ENCODE results near the gene SPATA3.

Gene SPATA3

DNA sequence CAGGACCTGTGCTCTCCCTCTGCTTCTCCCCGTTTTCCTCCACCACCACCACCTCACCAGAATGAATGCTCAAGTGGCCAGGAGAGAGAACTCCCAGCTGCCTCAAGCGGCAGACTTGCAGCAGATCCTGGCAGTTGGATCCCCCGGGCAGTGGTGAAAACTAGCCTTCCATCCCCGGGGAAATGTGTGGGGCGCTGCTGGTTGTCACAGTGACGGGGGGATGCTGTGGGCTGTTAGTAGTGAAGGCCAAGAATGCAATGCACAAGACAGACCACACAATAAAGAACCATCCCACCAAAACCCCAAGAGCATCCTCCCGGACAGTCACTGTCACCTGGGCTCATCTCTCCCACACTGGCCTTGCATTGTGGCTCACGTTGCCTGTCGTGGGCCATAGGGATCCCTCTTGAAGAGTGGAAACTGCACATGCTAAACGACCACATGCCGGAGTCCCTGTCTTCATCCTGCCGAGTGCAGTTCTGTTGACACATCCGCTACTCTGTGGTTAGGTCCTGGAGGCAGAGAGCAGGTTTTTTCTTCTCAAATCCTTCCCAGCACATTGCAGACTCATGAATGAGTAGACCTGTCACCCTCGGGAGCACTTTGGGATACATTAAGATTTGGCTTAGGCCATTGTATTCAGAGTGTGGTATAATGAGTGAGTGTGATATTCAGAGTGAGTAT lies 13.5 kb downstream of the SPATA3 start:
- Histone ChIP-seq H3K9me3 (ENCODE audit: insufficient read depth, low read depth, low read length) (peaks cover 8% of the 10 kb centered on the region), H3K27ac (ENCODE audit: low read depth, low read length) (peak overlapping the region; percentile 89), H3K4ac (ENCODE audit: low read depth, low read length) (no peak overlapping the region), H3K18ac (ENCODE audit: low read length) (no peak overlapping the region), H3K79me1 (ENCODE audit: low read length) (peaks cover 21% of the 10 kb centered on the region), H3K36me3 (ENCODE audit: control insufficient read depth in 1 of 2, insufficient read depth in 2 of 2, low read length in 2 of 2) (no peaks in the 10 kb centered on the region), H2BK12ac (ENCODE audit: low read length) (peak overlapping the region; percentile 20), H3K4me2 (ENCODE audit: low read length) (no peak overlapping the region), H3K27me3 (ENCODE audit: insufficient read depth, low read length) (no peaks in the 10 kb centered on the region), H3K23ac (ENCODE audit: low read length) (no peak overlapping the region), H2AFZ (ENCODE audit: insufficient read depth, low read length, poor library complexity) (no peak overlapping the region), H3K14ac (ENCODE audit: low read length) (peak overlapping the region; percentile 47), H2AK5ac (ENCODE audit: low read length) (no peak overlapping the region), H4K8ac (ENCODE audit: low read depth, low read length) (no peak overlapping the region), H3K4me3 (ENCODE audit: low read depth, low read length) (no peak overlapping the region), H4K91ac (ENCODE audit: low read depth, low read length) (peak overlapping the region; percentile 56), H3K4me1 (ENCODE audit: control insufficient read depth in 1 of 2, insufficient read depth in 2 of 2, low read length in 2 of 2) (peaks cover 13 to 32% of the 10 kb centered on the region in 2 experiments), H3K9ac (ENCODE audit: low read length) (no peak overlapping the region), H4K12ac (ENCODE audit: low read depth, low read length) (no peak overlapping the region), H3K79me2 (ENCODE audit: control insufficient read depth, insufficient read depth, low read length, poor library complexity) (peaks cover 3% of the 10 kb centered on the region), H2BK5ac (ENCODE audit: low read depth, low read length, poor library complexity) (peak overlapping the region; percentile 11), H2BK120ac (ENCODE audit: insufficient read depth, low read length, poor library complexity) (peak overlapping the region; percentile 4)
- peak; percentile 29 to 39 for DNase-seq
- no CpG with 5 or more reads among the region's 14 CpGs for WGBS (ENCODE audit: extremely low coverage, insufficient coverage, insufficient read length)

DNA sequence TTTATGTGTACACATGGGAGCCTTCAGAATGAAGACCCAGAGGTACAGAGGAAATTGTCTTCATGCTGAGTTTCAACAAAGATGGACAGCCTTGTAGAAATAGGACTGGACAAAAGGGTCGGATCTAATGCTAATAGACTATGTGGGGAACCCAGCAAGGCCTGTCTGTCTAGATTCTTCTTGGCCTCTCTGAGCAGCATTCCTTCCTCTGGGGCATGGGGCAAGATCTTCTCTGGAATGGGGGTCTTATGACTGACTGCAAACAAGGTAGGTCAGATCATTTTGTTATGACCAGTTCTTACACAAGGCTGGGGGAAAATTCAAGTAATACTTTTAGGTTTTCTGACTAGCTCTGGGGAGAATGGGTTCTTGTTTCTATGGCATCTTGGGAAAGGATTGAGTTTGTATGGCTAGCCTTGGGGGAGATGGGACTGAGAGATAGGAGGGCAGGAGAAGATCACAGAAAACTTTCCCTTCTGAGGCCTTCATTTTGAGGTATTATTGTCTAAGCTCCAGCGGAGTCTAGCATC lies 14.3 kb downstream of the SPATA3 start:
- WGBS (ENCODE audit: extremely low coverage, insufficient coverage, insufficient read length): no CpG with 5 or more reads among the region's 2 CpGs
- no peak overlapping the region for H3K4me2 ChIP-seq (ENCODE audit: low read length)
- no peak overlapping the region for H2AK5ac ChIP-seq (ENCODE audit: low read length)
- H4K8ac ChIP-seq (ENCODE audit: low read depth, low read length): no peak overlapping the region
- peak overlapping the region; percentile 49 for H2BK120ac ChIP-seq (ENCODE audit: insufficient read depth, low read length, poor library complexity)
- no peak overlapping the region for H3K14ac ChIP-seq (ENCODE audit: low read length)
- H3K9me3 ChIP-seq (ENCODE audit: insufficient read depth, low read depth, low read length): peaks cover 2% of the 10 kb centered on the region
- H3K18ac ChIP-seq (ENCODE audit: low read length): no peak overlapping the region
- no peak overlapping the region for H4K12ac ChIP-seq (ENCODE audit: low read depth, low read length)
- peaks cover 27% of the 10 kb centered on the region for H3K79me1 ChIP-seq (ENCODE audit: low read length)
- DNase-seq: peak; percentile 95 to 98
- H3K9ac ChIP-seq (ENCODE audit: low read length): no peak overlapping the region
- H2BK5ac ChIP-seq (ENCODE audit: low read depth, low read length, poor library complexity): peak overlapping the region; percentile 82
- peak overlapping the region; percentile 89 for H3K27ac ChIP-seq (ENCODE audit: low read depth, low read length)
- peaks cover 3% of the 10 kb centered on the region for H3K79me2 ChIP-seq (ENCODE audit: control insufficient read depth, insufficient read depth, low read length, poor library complexity)
- H3K27me3 ChIP-seq (ENCODE audit: insufficient read depth, low read length): no peaks in the 10 kb centered on the region
- no peak overlapping the region for H2AFZ ChIP-seq (ENCODE audit: insufficient read depth, low read length, poor library complexity)
- H3K4me1 ChIP-seq (ENCODE audit: control insufficient read depth in 1 of 2, insufficient read depth in 2 of 2, low read length in 2 of 2): peaks cover 13 to 36% of the 10 kb centered on the region in 2 experiments
- H4K91ac ChIP-seq (ENCODE audit: low read depth, low read length): peak overlapping the region; percentile 83
- no peak overlapping the region for H3K4ac ChIP-seq (ENCODE audit: low read depth, low read length)
- no peaks in the 10 kb centered on the region for H3K36me3 ChIP-seq (ENCODE audit: control insufficient read depth in 1 of 2, insufficient read depth in 2 of 2, low read length in 2 of 2)
- no peak overlapping the region for H2BK12ac ChIP-seq (ENCODE audit: low read length)
- H3K23ac ChIP-seq (ENCODE audit: low read length): no peak overlapping the region
- no peak overlapping the region for H3K4me3 ChIP-seq (ENCODE audit: low read depth, low read length)

DNA sequence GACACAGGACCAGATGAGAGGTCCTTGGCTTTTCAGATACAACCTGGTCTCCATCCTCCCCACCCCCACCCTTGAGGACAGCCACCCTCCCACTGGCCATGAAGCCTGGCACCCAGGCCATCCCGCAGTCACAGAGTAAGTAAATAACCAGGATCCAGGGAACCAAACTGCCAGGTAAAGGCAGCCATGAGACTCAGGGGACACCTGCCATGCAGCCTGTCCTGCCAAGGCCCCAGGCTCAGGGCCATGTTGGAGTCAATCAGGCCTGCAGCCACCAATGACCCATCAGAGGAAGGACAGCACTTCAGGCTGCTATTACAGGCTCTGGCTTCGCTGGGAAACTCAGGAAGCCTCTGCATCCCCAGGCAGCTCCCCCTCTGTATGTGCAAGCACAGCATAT lies 15.6 kb downstream of the SPATA3 start:
- Histone ChIP-seq H4K12ac (ENCODE audit: low read depth, low read length) (no peak overlapping the region), H3K23ac (ENCODE audit: low read length) (no peak overlapping the region), H3K4me2 (ENCODE audit: low read length) (no peak overlapping the region), H3K36me3 (ENCODE audit: control insufficient read depth in 1 of 2, insufficient read depth in 2 of 2, low read length in 2 of 2) (no peaks in the 10 kb centered on the region), H4K8ac (ENCODE audit: low read depth, low read length) (peak overlapping the region; percentile 70), H2AK5ac (ENCODE audit: low read length) (peak overlapping the region; percentile 11), H3K9me3 (ENCODE audit: insufficient read depth, low read depth, low read length) (no peaks in the 10 kb centered on the region), H3K79me2 (ENCODE audit: control insufficient read depth, insufficient read depth, low read length, poor library complexity) (peaks cover 5% of the 10 kb centered on the region), H3K18ac (ENCODE audit: low read length) (peak overlapping the region; percentile 67), H2BK5ac (ENCODE audit: low read depth, low read length, poor library complexity) (peak overlapping the region; percentile 18), H2AFZ (ENCODE audit: insufficient read depth, low read length, poor library complexity) (no peak overlapping the region), H2BK120ac (ENCODE audit: insufficient read depth, low read length, poor library complexity) (peak overlapping the region; percentile 74), H3K4me3 (ENCODE audit: low read depth, low read length) (no peak overlapping the region), H3K4ac (ENCODE audit: low read depth, low read length) (peak overlapping the region; percentile 2), H4K91ac (ENCODE audit: low read depth, low read length) (peak overlapping the region; percentile 80), H3K27ac (ENCODE audit: low read depth, low read length) (peak overlapping the region; percentile 53), H3K9ac (ENCODE audit: low read length) (no peak overlapping the region), H3K14ac (ENCODE audit: low read length) (peak overlapping the region; percentile 67), H3K4me1 (ENCODE audit: control insufficient read depth in 1 of 2, insufficient read depth in 2 of 2, low read length in 2 of 2) (peaks cover 17 to 45% of the 10 kb centered on the region in 2 experiments), H3K27me3 (ENCODE audit: insufficient read depth, low read length) (no peaks in the 10 kb centered on the region), H2BK12ac (ENCODE audit: low read length) (peak overlapping the region; percentile 72), H3K79me1 (ENCODE audit: low read length) (peaks cover 32% of the 10 kb centered on the region)
- WGBS (ENCODE audit: extremely low coverage, insufficient coverage, insufficient read length): no CpG with 5 or more reads among the region's 2 CpGs
- no peak for DNase-seq

GRCh38 chr2:231012463-231012862 lies 16.5 kb downstream of the SPATA3 start:
- no peak overlapping the region for H2AK5ac ChIP-seq (ENCODE audit: low read length)

More at GRCh38 chr2:231012463-231012862, 16.5 kb downstream of the SPATA3 start:
- Histone ChIP-seq H3K23ac (ENCODE audit: low read length) (no peak overlapping the region), H3K4ac (ENCODE audit: low read depth, low read length) (no peak overlapping the region), H2AFZ (ENCODE audit: insufficient read depth, low read length, poor library complexity) (no peak overlapping the region), H3K27me3 (ENCODE audit: insufficient read depth, low read length) (no peaks in the 10 kb centered on the region), H3K4me2 (ENCODE audit: low read length) (no peak overlapping the region), H3K79me1 (ENCODE audit: low read length) (peaks cover 35% of the 10 kb centered on the region), H2BK120ac (ENCODE audit: insufficient read depth, low read length, poor library complexity) (peak overlapping the region; percentile 74), H3K4me1 (ENCODE audit: control insufficient read depth in 1 of 2, insufficient read depth in 2 of 2, low read length in 2 of 2) (peaks cover 13 to 41% of the 10 kb centered on the region in 2 experiments), H3K36me3 (ENCODE audit: control insufficient read depth in 1 of 2, insufficient read depth in 2 of 2, low read length in 2 of 2) (no peaks in the 10 kb centered on the region), H4K91ac (ENCODE audit: low read depth, low read length) (no peak overlapping the region), H3K9ac (ENCODE audit: low read length) (no peak overlapping the region), H3K79me2 (ENCODE audit: control insufficient read depth, insufficient read depth, low read length, poor library complexity) (peaks cover 5% of the 10 kb centered on the region), H2BK5ac (ENCODE audit: low read depth, low read length, poor library complexity) (no peak overlapping the region), H4K12ac (ENCODE audit: low read depth, low read length) (no peak overlapping the region), H4K8ac (ENCODE audit: low read depth, low read length) (no peak overlapping the region), H3K9me3 (ENCODE audit: insufficient read depth, low read depth, low read length) (no peaks in the 10 kb centered on the region), H2BK12ac (ENCODE audit: low read length) (no peak overlapping the region), H3K14ac (ENCODE audit: low read length) (no peak overlapping the region), H3K18ac (ENCODE audit: low read length) (no peak overlapping the region), H3K27ac (ENCODE audit: low read depth, low read length) (peak overlapping the region; percentile 7), H3K4me3 (ENCODE audit: low read depth, low read length) (no peak overlapping the region)
- no CpG with 5 or more reads among the region's 3 CpGs for WGBS (ENCODE audit: extremely low coverage, insufficient coverage, insufficient read length)
- no peak for DNase-seq

Data from trophoblast cell (in vitro differentiated cells and primary cell).